Panc1 (cell line): ENCODE data around the gene UTF1.

Experiments
- TF ChIP-seq, protein P1 (sequence below): fragments of 450-650 bp; IDR thresholded peaks from 2 replicates; pipeline ENCODE4 v1.5.1; 2017; ENCODE audit warnings: mild to moderate bottlenecking
- TF ChIP-seq, protein P2 (sequence below), 2 experiments: IDR thresholded peaks; 2 replicates each; pipeline ENCODE4 v1.6.1; 2011 to 2012; ENCODE audit warnings: low read depth in 2 of 2, control low read depth in 1 of 2, low read length in 1 of 2, mild to moderate bottlenecking in 1 of 2, moderate library complexity in 1 of 2; ENCODE audit not compliant: insufficient read depth in 1 of 2

DNA sequence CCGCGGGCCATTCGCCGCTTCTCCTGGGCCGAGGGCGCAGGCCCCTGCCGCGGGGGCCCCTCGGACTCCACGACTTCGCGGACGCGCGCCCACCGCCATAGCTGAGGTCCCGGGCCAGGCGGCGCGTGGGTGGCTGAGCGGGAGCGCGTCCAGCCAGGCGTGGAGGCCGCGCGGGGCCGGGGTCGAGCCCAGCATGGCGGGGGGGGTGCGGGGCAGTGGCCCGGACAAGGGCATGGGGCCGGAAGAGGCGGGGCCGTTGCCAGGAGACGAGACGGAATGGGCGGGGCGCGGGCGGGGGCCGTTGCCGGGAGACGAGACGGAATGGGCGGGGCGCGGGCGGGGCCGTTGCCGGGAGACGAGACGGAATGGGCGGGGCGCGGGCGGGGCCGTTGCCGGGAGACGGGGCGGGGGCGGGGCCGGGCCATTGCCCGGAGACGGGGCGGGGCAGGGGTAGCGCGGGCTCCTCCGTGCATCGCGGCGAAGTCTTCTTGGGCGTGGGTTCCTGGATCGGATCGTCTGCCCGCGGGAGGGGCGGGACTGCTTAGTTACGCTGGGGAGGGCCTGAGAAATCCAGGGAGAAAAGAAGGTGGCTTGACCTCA, 31.8 kb downstream of the UTF1 start:
- TF ChIP-seq, protein P1, sequence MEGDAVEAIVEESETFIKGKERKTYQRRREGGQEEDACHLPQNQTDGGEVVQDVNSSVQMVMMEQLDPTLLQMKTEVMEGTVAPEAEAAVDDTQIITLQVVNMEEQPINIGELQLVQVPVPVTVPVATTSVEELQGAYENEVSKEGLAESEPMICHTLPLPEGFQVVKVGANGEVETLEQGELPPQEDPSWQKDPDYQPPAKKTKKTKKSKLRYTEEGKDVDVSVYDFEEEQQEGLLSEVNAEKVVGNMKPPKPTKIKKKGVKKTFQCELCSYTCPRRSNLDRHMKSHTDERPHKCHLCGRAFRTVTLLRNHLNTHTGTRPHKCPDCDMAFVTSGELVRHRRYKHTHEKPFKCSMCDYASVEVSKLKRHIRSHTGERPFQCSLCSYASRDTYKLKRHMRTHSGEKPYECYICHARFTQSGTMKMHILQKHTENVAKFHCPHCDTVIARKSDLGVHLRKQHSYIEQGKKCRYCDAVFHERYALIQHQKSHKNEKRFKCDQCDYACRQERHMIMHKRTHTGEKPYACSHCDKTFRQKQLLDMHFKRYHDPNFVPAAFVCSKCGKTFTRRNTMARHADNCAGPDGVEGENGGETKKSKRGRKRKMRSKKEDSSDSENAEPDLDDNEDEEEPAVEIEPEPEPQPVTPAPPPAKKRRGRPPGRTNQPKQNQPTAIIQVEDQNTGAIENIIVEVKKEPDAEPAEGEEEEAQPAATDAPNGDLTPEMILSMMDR: no peak
- TF ChIP-seq, protein P2, sequence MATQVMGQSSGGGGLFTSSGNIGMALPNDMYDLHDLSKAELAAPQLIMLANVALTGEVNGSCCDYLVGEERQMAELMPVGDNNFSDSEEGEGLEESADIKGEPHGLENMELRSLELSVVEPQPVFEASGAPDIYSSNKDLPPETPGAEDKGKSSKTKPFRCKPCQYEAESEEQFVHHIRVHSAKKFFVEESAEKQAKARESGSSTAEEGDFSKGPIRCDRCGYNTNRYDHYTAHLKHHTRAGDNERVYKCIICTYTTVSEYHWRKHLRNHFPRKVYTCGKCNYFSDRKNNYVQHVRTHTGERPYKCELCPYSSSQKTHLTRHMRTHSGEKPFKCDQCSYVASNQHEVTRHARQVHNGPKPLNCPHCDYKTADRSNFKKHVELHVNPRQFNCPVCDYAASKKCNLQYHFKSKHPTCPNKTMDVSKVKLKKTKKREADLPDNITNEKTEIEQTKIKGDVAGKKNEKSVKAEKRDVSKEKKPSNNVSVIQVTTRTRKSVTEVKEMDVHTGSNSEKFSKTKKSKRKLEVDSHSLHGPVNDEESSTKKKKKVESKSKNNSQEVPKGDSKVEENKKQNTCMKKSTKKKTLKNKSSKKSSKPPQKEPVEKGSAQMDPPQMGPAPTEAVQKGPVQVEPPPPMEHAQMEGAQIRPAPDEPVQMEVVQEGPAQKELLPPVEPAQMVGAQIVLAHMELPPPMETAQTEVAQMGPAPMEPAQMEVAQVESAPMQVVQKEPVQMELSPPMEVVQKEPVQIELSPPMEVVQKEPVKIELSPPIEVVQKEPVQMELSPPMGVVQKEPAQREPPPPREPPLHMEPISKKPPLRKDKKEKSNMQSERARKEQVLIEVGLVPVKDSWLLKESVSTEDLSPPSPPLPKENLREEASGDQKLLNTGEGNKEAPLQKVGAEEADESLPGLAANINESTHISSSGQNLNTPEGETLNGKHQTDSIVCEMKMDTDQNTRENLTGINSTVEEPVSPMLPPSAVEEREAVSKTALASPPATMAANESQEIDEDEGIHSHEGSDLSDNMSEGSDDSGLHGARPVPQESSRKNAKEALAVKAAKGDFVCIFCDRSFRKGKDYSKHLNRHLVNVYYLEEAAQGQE (IDR thresholded peaks at IDR 0.05; ENCODE audit: insufficient read depth in 1 of 2, low read depth in 2 of 2, low read length in 1 of 2): no peak
